Liver (tissue), 9 donors: ENCODE data around the gene KHDRBS2. TPM values are rescaled to one million over a fixed set of nuclear protein-coding genes. Genes with fewer than 3 reads are reported as not detected.
"Not testable (repeated sequence)": the region's sequence is repeated elsewhere in the genome, so short reads cannot be mapped to it uniquely, and the experiment has no call there.

Source experiments
- DNase-seq: peaks from one replicate; pipeline ENCODE4 v3.0.0-alpha.2; 2017; ENCODE audit warnings: low spot score
- H3K27ac ChIP-seq, 2 donors: one replicate each; pipeline ENCODE4 v1.7.0; 2013; ENCODE audit warnings: inconsistent platforms in 2 of 2, low read length in 2 of 2, control low read depth in 1 of 2, low read depth in 1 of 2, mild to moderate bottlenecking in 1 of 2
- H3K27me3 ChIP-seq, 4 donors: one replicate each; pipeline versions ENCODE4 v1.6.1 to v1.7.0; 2013; ENCODE audit warnings: low read length in 3 of 4, inconsistent platforms in 1 of 4, mild to moderate bottlenecking in 1 of 4, moderate library complexity in 1 of 4; ENCODE audit not compliant: control insufficient read depth in 4 of 4, insufficient read depth in 4 of 4
- H3K36me3 ChIP-seq, 4 donors: one replicate each; pipeline versions ENCODE4 v1.6.1 to v1.7.0; 2013; ENCODE audit warnings: low read length in 3 of 4, mild to moderate bottlenecking in 3 of 4, low read depth in 1 of 4, moderate library complexity in 1 of 4; ENCODE audit not compliant: control insufficient read depth in 4 of 4, insufficient read depth in 3 of 4
- H3K4me1 ChIP-seq, 4 donors: one replicate each; pipeline versions ENCODE4 v1.6.1 to v1.7.0; 2013; ENCODE audit warnings: low read length in 3 of 4, mild to moderate bottlenecking in 3 of 4, moderate library complexity in 1 of 4; ENCODE audit not compliant: control insufficient read depth in 4 of 4, insufficient read depth in 4 of 4
- H3K4me3 ChIP-seq, 3 donors: one replicate each; pipeline versions ENCODE4 v1.6.1 to v1.7.0; 2013; ENCODE audit warnings: low read length in 3 of 3, control low read depth in 1 of 3, low read depth in 1 of 3, mild to moderate bottlenecking in 1 of 3
- H3K9ac ChIP-seq, 2 donors: one replicate each; pipeline ENCODE4 v1.7.0; 2013; ENCODE audit warnings: low read length in 2 of 2, mild to moderate bottlenecking in 2 of 2, moderate library complexity in 2 of 2, control low read depth in 1 of 2, low read depth in 1 of 2
- H3K9me3 ChIP-seq, 4 donors: one replicate each; pipeline versions ENCODE4 v1.6.1 to v1.7.0; 2013; ENCODE audit warnings: low read length in 3 of 4; ENCODE audit not compliant: control insufficient read depth in 4 of 4
- ATF3 ChIP-seq: IDR thresholded peaks from 2 replicates; pipeline ENCODE4 v1.6.1; 2016; ENCODE audit warnings: antibody characterized with exemption
- CTCF ChIP-seq: fragments of 150-350 bp; IDR thresholded peaks from 2 replicates; pipeline ENCODE4 v1.5.1; 2017; ENCODE audit warnings: improper control_type of control experiment, low read depth, low read length; ENCODE audit not compliant: missing input control
- EGR1 ChIP-seq, 2 donors: IDR thresholded peaks; 2 replicates each; pipeline ENCODE4 v1.6.1; 2016 to 2018; ENCODE audit warnings: antibody characterized with exemption in 2 of 2, low read depth in 2 of 2
- FOXA1 ChIP-seq: IDR thresholded peaks from 2 replicates; pipeline ENCODE4 v1.6.1; 2016; ENCODE audit warnings: antibody characterized with exemption
- HNF4A ChIP-seq, 2 donors: conservative IDR thresholded peaks; 2 replicates each; pipeline ENCODE4 v1.6.1; 2016; ENCODE audit warnings: antibody characterized with exemption in 2 of 2, mild to moderate bottlenecking in 2 of 2
- HNF4G ChIP-seq: IDR thresholded peaks from 2 replicates; pipeline ENCODE4 v1.6.1; 2016; ENCODE audit warnings: antibody characterized with exemption
- RAD21 ChIP-seq, 2 donors: IDR thresholded peaks; 2 replicates each; pipeline ENCODE4 v1.6.1; 2016; ENCODE audit warnings: antibody characterized with exemption in 2 of 2, mild to moderate bottlenecking in 2 of 2
- REST ChIP-seq: IDR thresholded peaks from 2 replicates; pipeline ENCODE4 v1.6.1; 2016; ENCODE audit warnings: antibody characterized with exemption, mild to moderate bottlenecking
- SP1 ChIP-seq: IDR thresholded peaks from 2 replicates; pipeline ENCODE4 v1.6.1; 2018; ENCODE audit warnings: antibody characterized with exemption, mild to moderate bottlenecking
- YY1 ChIP-seq: IDR thresholded peaks from 2 replicates; pipeline ENCODE4 v1.6.1; 2016; ENCODE audit warnings: antibody characterized with exemption, mild to moderate bottlenecking
- WGBS: extraction: QIAGEN DNeasy Blood & Tissue Kit; methylation state at CpG from one replicate; pipeline ENCODE4 v1.1.7; 2013; 5-methylcytosine and 5-hydroxymethylcytosine counted together
- polyA plus RNA-seq, 2 donors: library from polyadenylated mRNA; stranded (reverse) in 1 of 2; unstranded in 1 of 2; fragments of 200-250 nt in 1 of 2; fragments of >200 nt in 1 of 2; fragmentation: Nextera tagmentation in 1 of 2; extraction: Ambion mirVana in 1 of 2; gene quantifications; one replicate each; pipeline versions ENCODE4 v1.2.1 to v1.2.3, GENCODE V29; 2013 to 2015
- total RNA-seq, 2 donors: library from RNA; depleted of rRNA; stranded (reverse); fragments of >200 nt; gene quantifications; one replicate each; pipeline ENCODE4 v1.2.3, GENCODE V29; 2014
- donor health status: healthy.
- donor health status: healthy.
- donor health status: healthy.
- donor health status: healthy.
- donor health status: healthy.

The KHDRBS2 gene
- total and polyA plus RNA-seq, 4 donors: 0.08 to 1.1 TPM; not detected in 2

GRCh38 chr6:61809004-61809595, 476.9 kb downstream of the KHDRBS2 start:
- Histone ChIP-seq H3K27me3 (no peaks in the 10 kb centered on the region), H3K4me3 (no peak overlapping the region), H3K9me3 (peaks cover 0 to 3% (median 0%) of the 10 kb centered on the region in 4 donors), H3K9ac (no peak overlapping the region), H3K36me3 (no peaks in the 10 kb centered on the region), H3K27ac (no peak overlapping the region), H3K4me1 (peaks cover 0 to 4% (median 0%) of the 10 kb centered on the region in 4 donors)
- no peak for TF ChIP-seq ATF3
- TF ChIP-seq FOXA1: no peak
- no peak for TF ChIP-seq YY1
- TF ChIP-seq RAD21 (IDR thresholded peaks at IDR 0.05): peak; percentile 75
- TF ChIP-seq HNF4G: no peak
- peak; percentile 49 for TF ChIP-seq CTCF
- TF ChIP-seq EGR1 (IDR thresholded peaks at IDR 0.05; ENCODE audit: low read depth in 2 of 2): no peak
- DNase-seq: no peak
- 14% methylated on average over 1 of the region's 1 CpG for WGBS

- TF ChIP-seq FOXA1 (no peak), SP1 (no peak), CTCF (no peak), HNF4A (conservative IDR thresholded peaks at IDR 0.05) (no peak), REST (no peak)
- no peak for DNase-seq
- 82% methylated on average over 1 of the region's 1 CpG for WGBS
- Histone ChIP-seq H3K27me3 (no peaks in the 10 kb centered on the region), H3K27ac (no peak overlapping the region), H3K9ac (no peak overlapping the region), H3K9me3 (no peaks in the 10 kb centered on the region), H3K4me3 (no peak overlapping the region), H3K36me3 (no peaks in the 10 kb centered on the region), H3K4me1 (no peaks in the 10 kb centered on the region)
These were observed 498.0 kb downstream of the KHDRBS2 start for GRCh38 chr6:61787998-61788397.

- H3K4me3 ChIP-seq, H3K27me3 ChIP-seq, H3K4me1 ChIP-seq, DNase-seq, H3K9me3 ChIP-seq, H3K27ac ChIP-seq, H3K36me3 ChIP-seq, H3K9ac ChIP-seq: not testable (repeated sequence)
- WGBS: 94% methylated on average over 11 of the region's 11 CpGs
These were observed 516.6 kb downstream of the KHDRBS2 start for GRCh38 chr6:61769446-61769845.
